ENCODE data around the gene TCAIM.
"Not testable (repeated sequence)": the region's sequence is repeated elsewhere in the genome, so short reads cannot be mapped to it uniquely, and the experiment has no call there.

The TCAIM gene

DNA sequence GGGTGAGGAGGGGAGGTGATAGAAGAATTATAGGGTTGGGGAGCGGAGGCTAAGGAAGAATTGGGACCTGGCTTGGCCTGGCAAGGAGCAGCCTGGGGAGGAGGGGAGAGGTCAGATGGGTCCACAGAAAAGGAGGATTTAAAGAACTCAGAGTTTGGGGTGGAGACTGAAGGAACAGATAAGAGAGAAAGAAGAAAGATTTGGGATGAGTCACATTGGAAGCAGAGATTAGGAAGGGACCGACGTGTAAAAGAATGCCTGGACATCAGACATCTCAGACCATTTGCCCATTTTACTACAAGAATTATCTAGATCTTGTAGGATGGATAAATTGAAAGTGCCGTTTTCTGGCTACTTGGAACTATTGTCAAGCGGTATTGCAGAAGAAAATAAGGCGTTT is 10.4 kb downstream of the TCAIM start:
- no peak for DNase-seq

DNA sequence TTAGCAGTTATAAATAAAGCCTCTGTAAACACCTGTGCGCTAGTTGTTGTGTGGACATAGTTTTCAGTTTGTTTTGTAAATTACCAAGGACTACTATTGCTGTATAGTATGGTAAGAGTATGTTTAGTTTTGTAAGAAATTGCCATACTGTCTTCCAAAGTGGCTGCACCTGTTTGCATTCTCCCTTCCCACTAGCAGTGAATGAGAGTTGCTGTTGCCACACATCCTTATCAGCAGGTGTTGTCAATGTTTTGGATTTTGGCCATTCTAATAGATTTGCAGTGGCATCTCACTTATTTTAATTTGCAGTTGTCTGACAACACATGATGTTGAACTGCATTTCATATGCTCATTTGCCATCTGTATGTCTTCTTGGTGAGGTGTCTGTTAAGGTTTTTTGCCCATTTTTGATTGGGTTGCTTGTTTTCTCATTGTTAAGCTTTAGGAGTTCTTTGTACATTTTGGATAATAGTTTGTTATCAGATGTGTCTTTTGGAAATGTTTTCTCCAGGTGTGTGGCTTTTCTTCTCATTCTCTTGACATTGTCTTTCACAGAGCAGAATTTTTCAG is 14.9 kb downstream of the TCAIM start:
- DNase-seq = no peak

DNA sequence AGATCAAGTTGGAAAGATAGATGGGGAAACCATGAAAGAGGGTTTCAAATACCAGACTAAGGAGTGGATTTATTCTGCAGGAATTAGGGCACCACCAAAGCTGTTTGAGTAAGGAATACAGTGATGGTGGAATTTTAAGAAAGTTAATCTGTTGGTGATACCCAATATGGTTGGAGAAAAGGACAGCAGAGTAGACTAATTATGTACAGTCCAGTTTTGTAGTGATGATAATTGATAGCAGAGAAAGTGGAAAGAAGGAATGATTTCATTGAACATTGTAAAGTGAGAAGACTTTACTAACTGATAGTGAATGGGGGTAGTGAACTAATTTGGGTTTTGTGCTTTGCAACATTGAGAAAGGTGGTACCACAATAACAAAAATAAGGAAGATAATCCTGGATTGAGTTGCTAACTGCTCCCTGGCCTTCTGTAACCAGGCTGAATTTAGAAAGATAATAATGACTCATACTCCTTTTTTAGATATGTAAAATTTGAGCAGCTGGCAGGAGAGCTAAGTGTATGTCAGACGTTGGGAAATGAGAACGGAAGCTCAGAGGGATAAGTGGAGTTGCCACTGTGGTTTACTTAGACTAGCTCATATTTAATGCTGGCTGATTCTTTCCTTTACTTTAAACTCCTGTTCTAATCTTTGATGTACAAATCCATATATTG is 16.9 kb downstream of the TCAIM start:
- DNase-seq = no peak

DNA sequence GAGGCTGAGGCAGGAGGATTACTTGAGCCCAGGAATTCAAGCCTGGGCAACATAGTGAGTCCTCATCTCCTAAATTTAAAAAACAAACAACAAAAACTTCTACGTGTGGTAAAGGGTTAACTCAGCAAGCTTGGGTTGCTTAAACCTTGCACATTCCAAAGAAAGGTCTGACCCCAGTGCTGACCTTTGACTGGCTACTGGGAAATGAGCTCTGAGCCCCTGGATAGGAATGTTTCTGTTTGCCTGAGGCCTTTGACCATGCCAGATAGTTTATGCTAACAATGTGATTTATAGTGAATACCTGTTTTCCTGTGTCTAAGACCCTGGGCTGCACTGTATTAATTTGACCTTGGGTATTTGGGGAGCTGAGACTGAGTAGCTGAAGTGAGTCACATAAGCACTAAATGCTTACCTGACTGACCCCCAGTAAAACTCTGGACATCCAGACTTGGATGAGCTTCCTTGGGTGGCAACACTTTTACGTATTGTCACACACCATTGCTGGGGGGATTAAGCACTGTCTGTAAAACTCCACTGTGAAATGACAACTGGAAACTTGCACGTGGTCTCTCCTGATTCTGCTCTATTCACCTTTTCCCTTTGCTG is 20.7 kb downstream of the TCAIM start:
- DNase-seq = no peak

DNA sequence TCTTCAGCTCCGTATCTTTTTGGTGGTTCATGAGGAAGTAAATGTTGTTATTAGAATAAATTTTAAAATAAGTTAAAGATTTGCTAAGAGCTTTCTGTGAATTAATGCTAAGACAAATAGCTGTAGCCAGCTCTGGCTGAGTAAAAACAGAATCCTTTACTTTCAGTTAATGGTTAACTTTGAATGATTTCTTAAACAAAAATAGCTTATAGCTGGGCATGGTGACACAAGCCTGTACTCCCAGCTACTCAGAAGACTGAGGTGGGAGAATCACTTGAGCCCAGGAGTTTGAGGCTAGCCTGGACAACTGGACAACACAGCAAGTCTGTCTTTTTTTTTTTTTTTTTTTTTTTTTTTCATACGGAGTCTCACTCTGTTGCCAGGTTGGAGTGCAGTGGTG is 25.0 kb downstream of the TCAIM start:
- no peak for DNase-seq

DNA sequence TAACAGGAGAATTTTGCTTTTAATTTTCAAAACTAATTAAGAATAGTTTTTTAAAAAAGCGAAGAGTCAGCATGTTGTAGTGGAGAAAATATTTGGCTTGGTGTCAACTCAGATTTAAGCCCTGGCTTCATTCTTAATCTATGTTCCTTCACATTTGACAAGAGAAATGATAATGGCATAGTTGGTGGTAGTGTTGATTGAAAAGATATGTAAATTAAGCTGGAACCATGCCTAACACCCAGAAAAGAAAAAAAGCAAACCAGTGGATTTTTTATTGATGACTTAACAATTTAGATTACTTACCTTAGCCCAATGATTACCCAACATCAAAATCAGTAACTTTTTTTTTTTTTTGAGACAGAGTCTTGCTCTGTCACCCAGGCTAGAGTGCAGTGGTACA is 27.4 kb downstream of the TCAIM start:
- no peak for DNase-seq

DNA sequence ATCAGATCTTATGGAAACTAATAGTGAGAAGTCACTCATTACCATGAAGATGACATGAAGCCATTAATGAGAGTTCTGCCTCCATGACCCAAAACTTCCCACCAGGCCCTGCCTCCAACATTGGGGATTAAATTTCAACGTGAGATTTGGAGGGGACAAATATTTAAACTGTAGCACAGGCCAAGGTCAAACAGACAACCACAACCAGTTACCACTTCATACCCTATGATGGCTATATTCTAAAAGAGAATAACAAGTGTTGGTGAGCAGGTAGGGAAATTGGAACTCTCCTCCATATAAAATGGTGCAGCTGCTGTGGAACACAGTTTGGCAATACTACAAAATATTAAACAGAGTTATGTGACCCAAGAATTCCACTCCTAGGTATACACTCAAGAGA is 36.9 kb downstream of the TCAIM start:
- DNase-seq = no peak

DNA sequence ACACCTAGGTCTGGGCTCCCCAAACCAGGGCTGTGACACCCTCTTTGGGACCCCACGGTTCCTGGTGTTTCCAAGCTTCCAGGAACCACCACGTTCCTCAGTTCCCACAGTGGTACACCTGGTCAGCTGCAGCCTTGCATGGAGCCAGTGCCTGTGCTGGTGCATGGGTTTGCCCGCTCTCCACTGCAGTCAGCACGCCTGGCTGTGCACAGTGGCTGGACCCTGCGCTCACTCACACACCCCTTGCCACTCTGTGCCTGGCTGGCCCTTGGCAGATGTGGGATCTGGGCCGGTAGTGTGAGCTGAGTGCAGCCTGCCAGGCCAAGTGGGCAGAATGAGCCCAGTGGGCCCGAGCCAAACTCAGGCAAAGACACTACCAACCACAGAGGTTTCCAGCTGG is 48.8 kb downstream of the TCAIM start:
- no peak for DNase-seq

DNA sequence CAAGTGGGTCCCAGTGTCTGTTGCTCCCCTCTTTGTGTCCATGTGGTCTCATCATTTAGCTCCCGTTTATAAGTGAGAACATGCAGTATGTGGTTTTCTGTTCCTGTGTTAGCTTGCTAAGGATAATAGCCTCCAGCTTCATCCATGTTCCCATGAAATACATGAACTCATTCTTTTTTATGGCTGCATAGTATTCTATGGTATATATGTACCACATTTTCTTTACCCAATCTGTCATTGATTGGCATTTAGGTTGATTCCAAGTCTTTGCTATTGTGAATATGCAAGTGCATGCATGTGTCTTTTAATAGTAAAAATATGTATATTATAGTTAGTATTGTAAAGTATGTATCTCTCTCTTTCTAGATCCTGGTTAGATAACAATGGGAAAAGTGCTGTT is 53.9 kb downstream of the TCAIM start:
- DNase-seq = no peak

DNA sequence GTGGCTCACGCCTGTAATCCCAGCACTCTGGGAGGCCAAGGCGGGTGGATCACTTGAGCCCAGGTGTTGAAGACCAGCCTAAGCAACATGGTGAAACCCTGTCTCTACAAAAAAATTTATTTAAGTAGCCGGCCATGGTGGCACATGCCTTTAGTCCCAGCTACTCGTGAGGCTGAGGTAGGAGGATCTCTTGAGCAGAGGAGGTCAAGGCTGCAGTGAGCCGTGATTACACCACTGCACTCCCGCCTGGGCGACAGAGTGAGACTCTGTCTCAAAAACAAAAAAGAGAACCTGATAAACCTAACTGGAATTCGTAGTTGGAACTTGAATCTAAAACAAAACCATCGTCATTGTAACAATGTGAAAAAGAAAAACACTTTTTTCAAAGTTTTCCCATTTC is 57.1 kb downstream of the TCAIM start:
- DNase-seq = no peak

DNA sequence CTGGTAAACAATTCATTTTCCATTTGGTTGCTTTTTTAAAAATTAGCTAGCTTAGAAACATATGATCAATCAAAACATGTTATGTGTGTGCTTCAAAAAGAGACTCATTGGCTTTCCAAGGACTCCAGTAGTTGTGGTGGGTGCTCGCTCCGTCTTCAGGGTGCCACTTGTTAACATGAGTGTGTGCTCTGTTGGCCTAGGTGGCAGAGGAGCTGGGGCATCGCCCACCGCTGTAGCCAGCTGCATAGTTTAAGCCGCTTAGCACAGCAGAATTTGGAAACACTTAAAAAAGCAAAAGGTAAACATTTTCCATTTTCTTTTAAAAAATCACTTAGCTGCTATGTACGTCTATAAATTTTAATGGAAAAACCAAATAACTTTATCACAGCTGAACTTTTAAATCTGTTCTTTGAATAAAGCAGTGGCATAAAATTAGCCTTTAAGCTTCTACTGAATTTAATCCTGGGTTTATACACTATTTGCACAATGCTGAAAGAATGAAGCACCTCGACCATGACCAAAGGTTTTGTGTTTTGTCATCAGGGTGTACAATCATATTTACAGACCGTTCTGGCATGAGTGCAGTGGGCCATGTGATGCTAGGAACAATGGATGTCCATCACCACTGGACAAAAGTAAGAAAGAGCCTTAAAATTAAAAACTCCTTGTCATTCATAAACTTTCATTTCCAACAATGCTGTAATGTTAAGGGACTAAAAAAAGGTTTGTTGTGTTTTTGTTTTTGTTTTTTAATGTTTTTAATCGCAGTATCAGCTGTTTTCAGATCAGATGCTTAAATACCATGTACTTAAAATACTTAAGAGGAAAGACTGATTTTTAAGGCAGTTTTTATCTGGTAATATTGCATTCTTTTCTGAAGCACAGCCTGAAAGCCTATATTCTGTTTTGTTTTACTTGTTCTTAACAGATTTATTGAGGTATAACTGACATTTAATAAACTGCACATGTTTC is 57.9 kb downstream of the TCAIM start:
- DNase-seq = no peak

DNA sequence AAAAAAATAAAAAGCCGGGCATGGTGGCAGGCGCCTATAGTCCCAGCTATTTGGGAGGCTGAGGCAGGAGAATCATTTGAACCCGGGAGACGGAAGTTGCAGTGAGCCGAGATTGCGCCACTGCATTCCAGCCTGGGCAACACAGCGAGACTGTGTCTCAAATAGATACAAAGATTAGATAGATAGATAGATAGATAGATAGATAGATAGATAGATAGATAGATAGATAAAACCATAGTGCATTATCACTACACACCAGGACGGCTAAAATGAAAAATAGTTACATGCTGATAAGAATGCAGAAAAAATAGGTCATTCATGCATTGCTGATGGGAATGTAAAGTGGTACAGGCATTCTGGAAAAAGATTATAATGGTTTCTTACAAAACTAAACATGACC is 59.7 kb downstream of the TCAIM start:
- DNase-seq = not testable (repeated sequence)

DNA sequence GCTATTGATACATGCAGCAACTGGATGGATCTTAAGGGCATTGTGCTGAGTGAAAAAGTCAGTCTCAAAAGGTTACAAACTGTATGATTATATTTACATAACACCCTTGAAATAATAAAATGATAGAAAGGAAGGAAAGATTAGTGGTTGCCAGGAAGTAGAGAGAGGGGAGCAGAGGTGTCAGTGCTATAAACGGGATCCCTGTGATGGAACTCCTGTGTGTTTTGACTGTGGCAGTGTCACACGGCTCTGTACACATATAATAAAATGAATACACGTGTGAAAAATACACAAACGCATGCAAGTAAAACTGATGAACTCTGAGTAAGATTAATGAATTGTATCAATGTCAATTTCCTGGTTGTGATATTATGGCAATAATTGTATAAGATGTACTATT is 60.3 kb downstream of the TCAIM start:
- no peak for DNase-seq

DNA sequence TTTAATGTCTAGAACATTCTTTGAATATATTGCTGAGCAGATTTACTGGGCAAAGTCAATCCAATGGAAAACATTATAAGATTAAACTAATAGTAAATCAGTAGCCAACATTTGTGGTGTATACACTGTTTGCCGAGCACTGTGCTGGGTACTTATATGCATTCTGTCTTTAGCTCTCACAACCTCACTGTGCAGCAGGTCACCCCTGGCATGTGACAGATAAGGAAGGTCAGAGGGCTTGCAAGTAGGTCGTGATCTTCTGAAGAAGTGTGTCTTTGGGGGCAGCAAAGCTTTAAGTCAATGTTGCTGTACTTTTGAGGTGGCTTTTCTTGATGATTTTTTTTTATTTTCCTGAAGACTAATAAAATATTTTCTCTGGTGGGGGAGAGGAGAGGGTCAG is 62.2 kb downstream of the TCAIM start:
- no peak for DNase-seq

DNA sequence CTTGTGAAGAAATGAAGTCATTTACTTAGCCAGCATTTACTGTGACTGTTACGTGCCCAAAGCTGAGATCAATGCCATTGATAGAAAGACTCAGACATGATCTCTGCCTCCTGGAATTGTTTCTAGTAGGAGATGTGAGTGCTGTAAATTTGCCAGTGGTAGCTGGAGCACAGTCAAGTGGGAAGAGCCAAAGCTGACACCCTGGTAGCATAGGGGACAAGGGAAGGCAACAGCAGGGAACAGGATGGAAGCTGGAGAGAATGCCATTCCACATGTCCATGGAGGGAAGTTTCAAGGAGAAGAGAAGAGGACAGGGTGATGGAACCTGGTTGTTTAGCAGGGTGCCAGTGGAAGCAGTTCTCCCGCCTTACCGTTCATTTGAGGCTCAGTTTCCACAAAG is 64.0 kb downstream of the TCAIM start:
- DNase-seq = no peak

DNA sequence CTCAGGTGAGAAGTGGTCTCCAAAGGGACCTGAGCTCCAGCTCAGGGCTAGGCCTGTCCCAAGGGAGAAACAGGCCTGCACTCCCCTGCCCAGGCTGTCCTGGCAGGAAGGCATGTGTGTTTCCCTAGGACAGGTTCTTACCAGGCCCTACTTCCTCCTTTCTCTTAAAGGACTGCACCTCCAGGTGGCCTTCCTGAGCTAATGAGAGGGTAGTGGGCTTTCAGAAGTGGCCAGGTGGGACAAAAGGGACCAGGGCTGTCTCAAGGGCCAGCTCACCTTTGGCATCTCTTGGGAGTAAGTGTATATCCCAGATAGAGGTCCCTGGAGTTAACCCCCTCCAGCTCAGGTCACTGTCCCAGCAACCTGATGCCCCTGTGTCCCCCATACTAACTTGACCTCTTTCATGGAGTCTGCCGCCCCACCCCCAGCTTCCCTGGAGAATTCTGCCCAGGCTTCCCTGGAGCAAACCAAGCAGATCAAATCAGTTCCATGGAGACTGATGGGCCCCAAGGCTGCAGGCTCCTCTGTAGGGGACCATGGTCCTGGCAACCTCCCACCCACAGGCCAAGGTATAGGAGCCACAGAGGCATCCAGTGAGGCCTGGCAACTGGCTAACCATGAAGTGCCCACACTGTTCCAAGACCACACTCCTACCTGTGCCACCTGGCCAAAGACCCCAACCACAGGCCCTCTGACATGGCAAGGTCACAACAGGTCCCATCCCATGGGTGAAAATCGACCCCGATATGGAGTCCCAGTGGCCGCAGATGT is 71.3 kb downstream of the TCAIM start:
- DNase-seq = no peak

DNA sequence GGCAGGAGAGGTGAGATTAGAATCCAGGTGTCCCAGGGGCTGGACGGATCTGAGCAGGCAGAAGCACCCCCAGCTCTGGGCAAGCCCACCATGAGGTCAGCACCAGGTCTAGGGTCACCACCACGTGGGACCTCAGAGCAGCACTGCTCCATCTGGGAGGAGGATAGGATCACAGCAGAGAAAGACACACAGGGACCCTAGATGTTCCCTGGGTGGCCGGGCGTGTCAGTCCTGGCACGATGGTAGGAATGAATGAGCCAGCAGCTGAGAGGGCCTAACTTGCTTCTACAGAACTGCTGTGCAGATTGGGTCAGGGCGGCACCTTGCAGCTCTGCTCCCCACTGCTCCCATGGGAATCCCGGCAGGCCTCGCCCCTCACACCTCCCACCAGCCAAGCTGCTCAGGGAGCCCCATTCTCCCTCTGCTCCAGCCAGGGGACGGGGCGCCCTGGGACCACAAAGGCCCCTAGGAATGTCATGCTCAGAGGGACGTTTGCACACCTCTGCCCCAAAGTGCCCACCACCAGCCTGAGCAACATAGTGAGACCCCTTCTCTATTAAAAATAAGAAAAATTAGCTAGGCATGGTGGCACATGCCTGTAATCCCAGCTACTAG is 72.6 kb downstream of the TCAIM start:
- DNase-seq = no peak

DNA sequence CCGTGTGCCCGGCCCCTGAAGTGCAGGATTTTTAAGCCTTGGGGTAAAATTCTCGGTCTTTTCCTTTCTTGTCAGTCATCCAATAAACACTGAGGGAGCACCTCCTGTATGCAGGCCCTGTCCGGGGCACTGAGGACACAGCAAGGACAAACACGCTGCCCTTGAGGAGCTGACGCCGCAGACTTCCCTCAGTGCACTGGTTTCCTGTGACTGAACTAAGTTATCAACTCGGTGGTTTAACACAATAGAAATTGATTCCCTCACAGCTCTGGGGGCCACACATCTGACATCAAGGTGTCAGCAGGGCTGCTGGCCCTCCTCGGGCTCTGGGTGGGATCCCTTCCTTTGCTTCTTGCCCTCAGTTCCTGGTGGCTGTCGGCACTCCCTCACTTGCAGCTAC is 73.8 kb downstream of the TCAIM start:
- no peak for DNase-seq

DNA sequence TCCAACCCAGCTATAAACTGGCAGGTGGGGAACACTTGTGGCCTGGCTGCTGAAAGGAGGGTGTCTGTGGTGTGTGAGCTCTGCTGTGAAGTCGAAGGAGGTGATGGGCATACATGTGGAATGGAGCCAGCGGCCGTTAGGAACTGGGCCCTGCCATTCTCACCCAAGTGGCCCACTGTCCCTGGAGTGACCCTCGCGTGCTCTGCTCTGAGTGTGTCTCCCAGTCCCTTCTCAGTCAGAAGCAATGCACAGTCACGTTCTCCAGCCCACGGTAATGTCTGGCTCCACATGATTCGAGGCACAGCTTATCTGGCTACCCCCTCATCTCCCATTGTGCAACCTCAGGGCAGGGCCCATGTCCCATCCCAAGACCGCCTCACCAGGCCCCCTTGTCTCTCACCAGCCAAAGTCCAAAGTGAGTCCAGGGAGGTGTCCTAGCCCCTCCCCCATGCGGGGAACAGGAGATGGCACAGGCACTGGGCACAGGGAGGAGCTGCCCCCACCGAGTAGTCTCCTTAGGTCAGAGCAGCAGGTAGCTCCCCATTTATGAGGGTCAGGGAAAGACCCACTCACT is 76.0 kb downstream of the TCAIM start:
- peak; percentile 45 for DNase-seq

DNA sequence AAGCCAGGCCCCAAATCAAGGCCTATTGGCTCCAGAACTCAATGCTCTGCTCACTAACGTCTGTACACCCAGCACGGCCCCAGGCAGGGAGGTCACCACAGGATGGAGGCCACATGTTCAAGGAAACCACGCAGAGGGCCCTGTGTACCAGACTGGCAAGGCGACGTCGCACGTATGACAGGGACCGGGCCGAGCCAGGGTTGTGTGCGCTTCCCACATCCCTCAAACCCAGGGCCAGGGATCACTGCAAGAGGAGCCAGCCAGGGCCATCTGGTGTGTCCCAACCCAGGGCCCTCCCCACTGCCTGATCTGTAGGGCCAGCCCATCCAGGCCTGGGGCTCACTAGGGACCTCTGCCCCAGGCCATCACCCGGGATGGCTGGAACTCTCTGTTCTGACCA is 76.9 kb downstream of the TCAIM start:
- peak; percentile 44 for DNase-seq

DNA sequence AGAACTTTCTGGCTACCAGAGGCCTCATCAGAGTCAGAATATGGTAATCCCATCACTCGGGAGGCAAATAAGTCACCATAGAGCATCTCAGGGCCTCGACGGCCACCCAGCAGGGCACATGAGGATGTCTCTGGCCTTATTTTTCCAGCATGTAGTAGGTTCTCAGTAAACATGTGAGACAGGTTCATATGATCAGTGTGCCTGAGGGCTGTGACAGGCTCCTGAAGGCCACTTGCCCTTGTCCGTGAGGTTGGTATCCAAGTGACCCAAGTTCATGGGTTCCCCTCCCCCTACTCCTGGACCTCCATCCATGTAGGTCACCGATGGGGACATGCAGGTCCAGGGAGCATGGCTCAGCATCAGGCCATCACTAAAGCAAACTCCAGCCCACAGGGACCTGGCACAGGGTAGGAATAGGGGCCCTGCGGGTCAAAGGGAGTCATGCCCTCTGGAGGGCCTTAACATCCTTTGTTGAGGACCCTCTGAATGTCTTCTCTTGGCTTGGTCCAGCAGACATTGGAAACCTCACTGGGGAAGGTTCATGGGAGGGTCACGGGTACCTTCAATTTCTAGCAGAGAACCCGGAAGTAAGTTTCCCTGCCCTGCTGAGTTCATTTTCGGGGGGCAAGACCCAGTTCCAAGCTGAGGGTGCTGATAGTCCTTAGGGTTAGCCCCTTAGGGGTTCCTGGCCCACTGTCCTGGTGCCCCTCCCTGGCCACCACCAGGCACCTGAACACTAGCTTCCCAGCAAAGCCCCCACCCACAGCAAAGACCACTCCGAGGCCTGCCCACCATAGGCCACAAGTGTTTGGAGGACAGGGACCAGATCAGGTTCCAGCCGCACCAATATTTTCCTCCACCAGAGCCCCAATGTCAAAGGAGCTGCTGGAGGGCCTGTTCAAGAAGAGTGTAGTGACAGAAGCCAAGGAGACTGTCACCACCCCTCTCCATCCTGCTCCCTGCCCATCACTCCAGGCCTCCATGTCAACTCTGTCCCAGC is 77.8 kb downstream of the TCAIM start:
- DNase-seq = peak; percentile 40

Measured in activated CD8-positive, alpha-beta memory T cell treated with anti-CD3 and anti-CD28 coated beads for 24 hours (primary cell).